Fibroblast of lung (primary cell): ENCODE data around the gene TPST2. TPM values are rescaled to one million over a fixed set of nuclear protein-coding genes. Genes with fewer than 3 reads are reported as not detected.

ENCODE experiments used
- DNase-seq, 2 donors: peaks; one replicate each; pipeline versions ENCODE4 v3.0.0 to v3.0.0-alpha.2; 2010; ENCODE audit warnings: low read depth in 2 of 2
- H2AFZ ChIP-seq: 2 replicates; pipeline ENCODE4 v1.5.1; 2012; ENCODE audit warnings: low read length, control low read depth, inconsistent platforms
- H3K27ac ChIP-seq: 2 replicates; pipeline ENCODE4 v1.5.1; 2011; ENCODE audit warnings: low read length, control low read depth; ENCODE audit not compliant: insufficient read depth
- H3K27me3 ChIP-seq: 2 replicates; pipeline ENCODE4 v1.5.1; 2011; ENCODE audit warnings: mild to moderate bottlenecking, low read length; ENCODE audit not compliant: control insufficient read depth, insufficient read depth
- H3K36me3 ChIP-seq: 2 replicates; pipeline ENCODE4 v1.5.1; 2011; ENCODE audit warnings: low read length; ENCODE audit not compliant: control insufficient read depth, insufficient read depth
- H3K4me1 ChIP-seq: 2 replicates; pipeline ENCODE4 v1.5.1; 2011; ENCODE audit warnings: low read length; ENCODE audit not compliant: control insufficient read depth, insufficient read depth; ENCODE audit errors: extremely low read depth
- H3K4me2 ChIP-seq: 2 replicates; pipeline ENCODE4 v1.5.1; 2011; ENCODE audit warnings: low read length, control low read depth; ENCODE audit not compliant: insufficient read depth; ENCODE audit errors: extremely low read depth
- H3K4me3 ChIP-seq, 4 experiments: fragments of 200-600 bp in 1 of 4; sonication (generic) in 1 of 4; replicated peaks in 1 of 4; 2 replicates each; pipeline ENCODE4 v1.5.1; 2011 to 2016; ENCODE audit warnings: low read length in 4 of 4, low read depth in 3 of 4, mild to moderate bottlenecking in 3 of 4, control low read depth in 2 of 4, inconsistent platforms in 1 of 4, mixed read lengths in 1 of 4; ENCODE audit not compliant: insufficient read depth in 1 of 4; ENCODE audit errors: control extremely low read depth in 1 of 4
- H3K79me2 ChIP-seq: 2 replicates; pipeline ENCODE4 v1.5.1; 2012; ENCODE audit warnings: mild to moderate bottlenecking, low read length, inconsistent platforms; ENCODE audit not compliant: control insufficient read depth, insufficient read depth
- H3K9ac ChIP-seq: 2 replicates; pipeline ENCODE4 v1.5.1; 2011; ENCODE audit warnings: mild to moderate bottlenecking, low read length, control low read depth; ENCODE audit not compliant: insufficient read depth
- H3K9me3 ChIP-seq: 2 replicates; pipeline ENCODE4 v1.5.1; 2012; ENCODE audit warnings: low read depth, low read length; ENCODE audit not compliant: control insufficient read depth, insufficient read depth
- H4K20me1 ChIP-seq: 2 replicates; pipeline ENCODE4 v1.5.1; 2011; ENCODE audit warnings: low read length; ENCODE audit not compliant: control insufficient read depth, insufficient read depth; ENCODE audit errors: extremely low read depth
- EZH2 ChIP-seq: IDR thresholded peaks from 2 replicates; pipeline ENCODE4 v1.5.1; 2012; ENCODE audit warnings: low read length, control low read depth, mild to moderate bottlenecking; ENCODE audit errors: missing control alignments
- polyA plus RNA-seq, 2 donors: library from polyadenylated mRNA; depleted of rRNA in 1 of 2; stranded (reverse) in 1 of 2; unstranded in 1 of 2; fragments of >200 nt; gene quantifications; 2 replicates each; pipeline ENCODE4 v1.2.1, GENCODE V29; 2011 to 2012; ENCODE audit warnings: missing spikeins in 1 of 2
- total RNA-seq: library from RNA; depleted of rRNA; stranded (reverse); fragments of >200 nt; gene quantifications from 2 replicates; pipeline ENCODE4 v1.2.1, GENCODE V29; 2014
- TF ChIP-seq, protein P1 (sequence below), 2 donors: IDR thresholded peaks in 1 of 2; conservative IDR thresholded peaks in 1 of 2; 1 replicate in 1 of 2; 2 replicates in 1 of 2; pipeline ENCODE4 v1.5.1; 2011 to 2012; ENCODE audit warnings: low read length in 2 of 2, control low read depth in 1 of 2, inconsistent platforms in 1 of 2, low read depth in 1 of 2, mild to moderate bottlenecking in 1 of 2

Gene TPST2
- total and polyA plus RNA-seq, 2 donors (not counting 1 experiment from before 2014, with no cell fraction given): 32.5 to 35.0 TPM

DNA sequence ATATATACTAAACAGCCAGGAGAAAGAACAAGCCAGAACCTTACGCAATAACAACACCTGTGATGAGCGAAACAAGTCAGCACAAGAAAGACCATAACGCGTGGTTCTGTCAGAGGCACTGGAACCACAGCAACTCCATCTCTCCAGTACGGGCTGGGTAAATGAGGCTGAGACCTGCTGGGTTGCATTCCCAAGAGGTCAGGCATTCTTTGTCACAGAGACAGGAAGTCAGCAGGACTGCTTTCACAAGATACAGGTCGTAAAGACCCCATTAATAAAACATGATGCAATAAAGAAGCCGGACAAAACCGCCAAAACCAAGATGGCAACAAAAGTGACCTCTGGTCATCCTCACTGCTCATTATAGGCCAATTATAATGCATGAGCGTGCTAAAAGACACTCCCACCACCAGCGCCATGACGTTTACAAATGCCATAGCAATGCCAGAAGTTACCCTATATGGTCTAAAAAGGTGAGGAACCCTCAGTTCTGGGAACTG, 21.7 kb downstream of the TPST2 start:
- no peak overlapping the region for H3K4me3 ChIP-seq
- no peaks in the 10 kb centered on the region for H3K9me3 ChIP-seq
- H3K27me3 ChIP-seq: no peaks in the 10 kb centered on the region
- no peak overlapping the region for H3K9ac ChIP-seq
- DNase-seq: peak; percentile 26 to 74
- peaks cover 3% of the 10 kb centered on the region for H3K79me2 ChIP-seq
- no peak overlapping the region for H3K27ac ChIP-seq
- H4K20me1 ChIP-seq: no peaks in the 10 kb centered on the region
- no peak overlapping the region for H2AFZ ChIP-seq
- TF ChIP-seq, protein P1, sequence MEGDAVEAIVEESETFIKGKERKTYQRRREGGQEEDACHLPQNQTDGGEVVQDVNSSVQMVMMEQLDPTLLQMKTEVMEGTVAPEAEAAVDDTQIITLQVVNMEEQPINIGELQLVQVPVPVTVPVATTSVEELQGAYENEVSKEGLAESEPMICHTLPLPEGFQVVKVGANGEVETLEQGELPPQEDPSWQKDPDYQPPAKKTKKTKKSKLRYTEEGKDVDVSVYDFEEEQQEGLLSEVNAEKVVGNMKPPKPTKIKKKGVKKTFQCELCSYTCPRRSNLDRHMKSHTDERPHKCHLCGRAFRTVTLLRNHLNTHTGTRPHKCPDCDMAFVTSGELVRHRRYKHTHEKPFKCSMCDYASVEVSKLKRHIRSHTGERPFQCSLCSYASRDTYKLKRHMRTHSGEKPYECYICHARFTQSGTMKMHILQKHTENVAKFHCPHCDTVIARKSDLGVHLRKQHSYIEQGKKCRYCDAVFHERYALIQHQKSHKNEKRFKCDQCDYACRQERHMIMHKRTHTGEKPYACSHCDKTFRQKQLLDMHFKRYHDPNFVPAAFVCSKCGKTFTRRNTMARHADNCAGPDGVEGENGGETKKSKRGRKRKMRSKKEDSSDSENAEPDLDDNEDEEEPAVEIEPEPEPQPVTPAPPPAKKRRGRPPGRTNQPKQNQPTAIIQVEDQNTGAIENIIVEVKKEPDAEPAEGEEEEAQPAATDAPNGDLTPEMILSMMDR (conservative IDR thresholded peaks at IDR 0.05 in 1 of 2, IDR thresholded peaks at IDR 0.05 in 1 of 2; ENCODE audit: low read depth in 1 of 2, low read length in 2 of 2): no peak
- H3K4me1 ChIP-seq: no peaks in the 10 kb centered on the region
- no peak overlapping the region for H3K4me2 ChIP-seq
- H3K36me3 ChIP-seq: no peaks in the 10 kb centered on the region

DNA sequence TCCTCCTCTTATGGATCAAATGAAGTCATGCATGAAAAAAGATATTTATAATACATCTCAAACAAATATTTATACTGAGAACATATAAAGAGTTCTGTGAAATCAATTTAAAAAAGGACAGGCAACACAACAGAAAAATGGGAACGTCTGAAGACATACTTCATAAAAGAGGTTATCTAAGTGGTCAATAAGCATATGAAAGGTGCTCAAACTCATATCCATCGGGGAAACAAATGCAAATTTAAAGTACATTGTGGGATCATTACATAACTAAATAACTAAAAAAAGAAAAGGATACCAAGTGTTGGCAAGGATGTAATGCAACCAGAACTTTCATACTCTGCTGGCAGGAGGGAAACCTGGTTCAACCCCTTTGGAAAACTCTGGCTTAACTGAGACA, 22.3 kb downstream of the TPST2 start:
- no peaks in the 10 kb centered on the region for H3K9me3 ChIP-seq
- no peak overlapping the region for H2AFZ ChIP-seq
- DNase-seq: no peak
- no peak overlapping the region for H3K4me2 ChIP-seq
- no peaks in the 10 kb centered on the region for H3K27me3 ChIP-seq
- peaks cover 3% of the 10 kb centered on the region for H3K79me2 ChIP-seq
- no peaks in the 10 kb centered on the region for H3K4me1 ChIP-seq
- no peaks in the 10 kb centered on the region for H3K36me3 ChIP-seq
- H3K27ac ChIP-seq: no peak overlapping the region
- no peak overlapping the region for H3K9ac ChIP-seq
- TF ChIP-seq, protein P1 (conservative IDR thresholded peaks at IDR 0.05 in 1 of 2, IDR thresholded peaks at IDR 0.05 in 1 of 2; ENCODE audit: low read depth in 1 of 2, low read length in 2 of 2): no peak
- no peak for TF ChIP-seq EZH2
- H3K4me3 ChIP-seq: no peak overlapping the region
- H4K20me1 ChIP-seq: no peaks in the 10 kb centered on the region

DNA sequence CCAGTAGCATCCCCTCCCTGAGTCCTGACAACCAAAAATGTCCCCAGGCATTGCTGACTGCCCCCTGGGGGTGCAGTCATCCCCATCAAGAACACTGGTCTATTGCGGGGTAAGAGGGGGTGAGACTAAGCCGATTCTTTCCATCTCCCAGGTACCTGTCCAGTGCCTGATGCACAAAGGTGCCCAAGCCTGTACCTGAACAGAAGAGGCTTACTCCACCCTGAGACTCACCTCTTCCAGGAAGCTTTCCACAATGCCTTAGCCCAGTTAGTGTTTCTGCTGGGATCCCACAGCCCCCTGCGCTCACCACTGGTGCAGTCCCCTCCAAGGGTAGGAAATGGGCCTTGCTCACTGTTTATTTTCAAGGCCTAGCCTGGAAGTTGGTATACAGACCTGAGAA, 22.9 kb downstream of the TPST2 start:
- Histone ChIP-seq H3K9me3 (no peaks in the 10 kb centered on the region), H3K27me3 (no peaks in the 10 kb centered on the region), H3K36me3 (no peaks in the 10 kb centered on the region), H2AFZ (no peak overlapping the region), H3K4me2 (no peak overlapping the region), H3K9ac (no peak overlapping the region), H3K4me1 (no peaks in the 10 kb centered on the region), H3K4me3 (no peak overlapping the region), H4K20me1 (no peaks in the 10 kb centered on the region), H3K27ac (no peak overlapping the region), H3K79me2 (peaks cover 3% of the 10 kb centered on the region)
- no peak for DNase-seq
- TF ChIP-seq, protein P1 (conservative IDR thresholded peaks at IDR 0.05 in 1 of 2, IDR thresholded peaks at IDR 0.05 in 1 of 2; ENCODE audit: low read depth in 1 of 2, low read length in 2 of 2): no peak
- TF ChIP-seq EZH2: no peak
